ENCODE results near the gene SLC3A2.
A peak's percentile ranks its signal among the peaks of the same experiment; 100 is the strongest.
"Not testable (repeated sequence)": the region's sequence is repeated elsewhere in the genome, so short reads cannot be mapped to it uniquely, and the experiment has no call there.

The SLC3A2 gene

GRCh38 chr11:62880803-62881578 lies at the start of gene SLC3A2:
Gene SLC3A2 (plus strand): TSS chr11:62880896. CDS start chr11:62881024, 128 bp downstream.
- peak; percentile 84 for DNase-seq (ENCODE audit: low read depth)

- no peak for DNase-seq (ENCODE audit: low read depth)
These were observed 49.7 kb upstream of the SLC3A2 start for GRCh38 chr11:62830904-62831519.

GRCh38 chr11:62831520-62832335 lies 49.0 kb upstream of the SLC3A2 start, which contains the start of gene STX5:
Gene STX5 (minus strand): TSS chr11:62832051. CDS start chr11:62831243, 808 bp downstream.
- peak; percentile 97 for DNase-seq (ENCODE audit: low read depth)

DNA sequence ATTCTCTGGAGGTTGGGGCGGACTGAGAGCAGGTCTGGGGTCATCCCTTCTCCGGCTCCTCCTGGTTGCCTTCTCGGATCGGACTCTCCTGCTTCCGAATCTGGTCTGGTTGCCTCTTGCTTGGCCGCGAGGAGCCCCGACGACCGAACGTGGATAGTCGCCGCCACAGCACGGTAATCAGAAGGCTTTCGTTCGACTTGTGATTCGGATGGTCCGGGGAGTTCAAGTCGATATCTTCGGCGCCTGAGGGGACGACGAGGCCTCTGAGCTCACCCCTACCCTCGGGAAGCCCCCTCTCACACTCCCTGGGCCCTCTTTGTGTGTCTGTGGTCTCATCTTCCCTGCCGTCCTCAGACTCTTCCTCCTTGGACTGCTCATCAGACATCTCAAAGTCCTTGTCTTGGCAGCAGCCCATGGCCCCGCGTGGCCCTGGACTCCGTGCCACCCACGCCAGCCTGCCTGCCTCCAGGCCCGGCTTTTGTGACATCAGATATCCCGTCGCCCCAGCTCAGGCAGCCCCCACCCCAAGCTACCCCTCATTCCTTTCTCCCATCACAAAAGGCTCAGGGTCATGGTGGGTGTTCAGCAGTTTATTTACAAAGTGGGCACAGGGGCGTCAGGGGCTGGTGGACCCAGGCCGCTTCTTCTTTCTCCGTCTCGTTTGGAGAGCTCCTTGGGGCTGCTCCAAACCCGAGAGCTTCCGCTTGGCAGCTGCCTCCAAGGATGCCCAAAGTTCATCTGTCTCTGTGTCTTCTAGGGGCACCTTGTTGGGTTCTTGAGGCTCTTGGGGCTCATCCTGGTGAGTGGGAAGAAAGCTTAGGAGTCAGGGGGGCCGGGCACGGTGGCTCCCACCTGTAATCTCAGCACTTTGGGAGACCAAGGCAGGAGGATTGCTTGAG lies 48.1 kb upstream of the SLC3A2 start, which contains the start of gene TEX54:
Gene TEX54, minus strand, starts transcription at position 506 of the 899 bp plus-strand sequence.
- no peak for DNase-seq (ENCODE audit: low read depth)

GRCh38 chr11:62835336-62835735 lies 45.4 kb upstream of the SLC3A2 start:
- DNase-seq (ENCODE audit: low read depth): no peak

- DNase-seq (ENCODE audit: low read depth): peak; percentile 83
These were observed 41.4 kb upstream of the SLC3A2 start, which contains the start of gene WDR74 for GRCh38 chr11:62839050-62839945. Gene WDR74 (minus strand): TSS chr11:62839590. CDS start chr11:62839570, 20 bp downstream.

DNA sequence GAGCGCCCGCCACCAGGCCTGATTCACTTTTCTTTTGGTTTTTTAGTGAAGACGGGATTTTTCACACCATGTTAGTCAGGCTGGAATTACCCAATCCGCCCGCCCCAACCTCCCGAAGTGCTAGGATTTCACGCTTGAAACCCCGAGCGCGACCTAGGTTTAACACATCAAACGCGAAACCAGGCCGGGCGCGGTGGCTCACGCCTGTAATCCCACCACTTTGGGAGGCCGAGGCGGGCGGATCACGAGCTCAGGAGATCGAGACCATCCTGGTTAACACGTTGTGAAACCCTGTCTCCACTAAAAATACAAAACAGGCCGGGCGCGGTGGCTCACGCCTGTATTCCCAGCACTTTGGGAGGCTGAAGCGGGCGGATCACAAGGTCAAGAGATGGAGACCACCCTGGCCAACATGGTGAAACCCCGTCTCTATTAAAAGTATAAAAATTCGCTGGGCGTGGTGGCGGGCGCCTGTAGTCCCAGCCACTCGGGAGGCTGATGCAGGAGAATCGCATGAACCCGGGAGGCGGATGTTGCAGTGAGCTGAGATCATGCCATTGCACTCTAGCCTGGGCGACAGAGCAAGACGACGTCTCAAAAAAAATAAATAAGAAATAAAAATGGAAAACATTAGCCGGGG lies 39.9 kb upstream of the SLC3A2 start:
- DNase-seq (ENCODE audit: low read depth): not testable (repeated sequence)

- DNase-seq (ENCODE audit: low read depth): peak; percentile 99
These were observed 39.1 kb upstream of the SLC3A2 start for GRCh38 chr11:62841361-62842170.

- DNase-seq (ENCODE audit: low read depth): no peak
These were observed 38.4 kb upstream of the SLC3A2 start for GRCh38 chr11:62842171-62842741.

GRCh38 chr11:62842891-62843290 lies 37.8 kb upstream of the SLC3A2 start:
- not testable (repeated sequence) for DNase-seq (ENCODE audit: low read depth)

DNA sequence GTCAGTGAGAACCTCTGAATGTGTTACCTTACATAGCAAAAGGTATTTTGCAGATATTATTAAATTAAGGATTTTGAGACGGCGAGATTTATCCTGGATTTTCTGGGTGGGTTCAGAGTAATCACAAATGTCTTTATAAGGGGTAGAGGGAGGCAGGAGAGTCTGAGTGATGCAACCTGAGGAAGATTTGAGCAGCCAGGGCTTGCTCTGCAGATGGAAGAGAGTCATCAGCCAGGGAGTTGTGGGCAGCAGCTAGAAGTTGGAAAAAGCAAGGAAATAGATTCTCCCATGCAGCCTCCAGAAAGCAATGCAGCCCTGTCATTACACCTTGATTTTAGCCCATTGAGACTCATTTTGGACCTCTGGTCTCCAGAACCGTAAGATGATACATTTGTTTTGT lies 37.2 kb upstream of the SLC3A2 start:
- no peak for DNase-seq (ENCODE audit: low read depth)

DNA sequence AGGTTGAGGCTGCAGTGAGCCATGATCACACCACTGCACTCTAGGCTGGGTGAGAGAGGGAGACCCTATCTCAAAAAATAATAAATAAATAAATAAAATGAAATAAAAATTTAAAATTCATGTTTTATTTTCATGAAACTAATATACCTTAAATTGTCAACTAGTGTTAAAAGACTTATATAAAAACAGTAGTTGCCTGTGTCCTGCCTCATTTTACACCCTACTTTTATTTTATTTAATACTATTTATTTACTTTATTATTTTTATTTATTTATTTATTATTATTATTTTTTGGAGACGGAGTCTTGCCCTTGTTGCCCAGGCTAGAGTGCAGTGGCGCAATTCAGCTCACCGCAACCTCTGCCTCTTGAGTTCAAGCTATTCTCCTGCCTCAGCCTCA lies 36.5 kb upstream of the SLC3A2 start:
- no peak for DNase-seq (ENCODE audit: low read depth)

- no peak for DNase-seq (ENCODE audit: low read depth)
These were observed 34.5 kb upstream of the SLC3A2 start for GRCh38 chr11:62846177-62846576.

DNA sequence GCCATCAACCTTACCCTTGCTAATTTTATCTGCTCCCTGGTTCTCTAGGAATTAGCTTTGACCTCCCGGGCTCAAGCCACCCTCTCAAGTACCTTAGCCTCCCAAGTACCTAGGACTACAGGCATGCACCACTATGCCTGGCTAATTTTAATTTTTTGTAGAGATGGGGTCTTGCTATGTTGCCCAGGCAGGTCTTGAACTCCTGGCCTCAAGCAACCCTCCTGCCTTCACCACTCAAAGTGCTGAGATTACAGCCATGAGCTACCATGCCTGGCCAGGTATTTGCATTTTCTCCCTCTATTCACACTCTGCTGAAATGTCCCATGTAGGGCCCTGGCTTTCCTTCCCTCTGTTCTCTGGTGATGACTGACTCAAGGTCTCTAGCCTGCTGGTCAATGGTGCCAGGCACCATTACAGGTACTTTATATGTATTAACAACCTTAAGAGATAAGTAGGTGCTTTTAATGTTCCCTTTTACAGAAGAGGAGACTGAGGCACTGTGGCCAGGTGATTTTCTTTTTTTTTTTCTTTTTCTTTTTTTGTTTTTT lies 32.9 kb upstream of the SLC3A2 start:
- DNase-seq (ENCODE audit: low read depth): no peak

GRCh38 chr11:62850911-62851806 lies 29.5 kb upstream of the SLC3A2 start:
- DNase-seq (ENCODE audit: low read depth): no peak

- DNase-seq (ENCODE audit: low read depth): no peak
These were observed 28.7 kb upstream of the SLC3A2 start for GRCh38 chr11:62851807-62852522.
